Measurements from ENCODE around the gene GRM7.

DNA sequence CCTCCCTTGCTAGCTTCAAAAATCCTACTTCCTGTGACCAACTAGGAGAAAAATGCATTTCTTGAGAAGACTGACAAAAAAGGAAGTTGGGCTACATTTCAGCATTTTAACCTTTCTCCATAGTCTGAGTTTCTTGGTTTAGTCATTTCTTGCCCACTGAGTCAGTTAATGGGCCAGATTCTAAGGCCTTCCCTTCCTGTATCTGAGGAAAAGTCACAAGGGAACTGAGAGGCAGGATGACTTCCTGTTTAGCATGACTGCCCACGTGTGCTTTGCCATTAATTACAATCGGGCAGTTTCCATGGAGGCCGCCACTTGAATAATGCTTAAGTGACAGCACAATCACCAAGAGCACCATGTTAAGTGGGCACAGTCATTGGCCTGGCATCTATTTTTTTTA is 846.3 kb downstream of the GRM7 start:
- no peak for TF ChIP-seq ELF1 (tag; IDR thresholded peaks at IDR 0.05)
- TF ChIP-seq SPI1 (IDR thresholded peaks at IDR 0.05; ENCODE audit: borderline replicate concordance, low read depth, low read length): no peak
- TF ChIP-seq ZNF143 (CRISPR knock-in tag; IDR thresholded peaks at IDR 0.05): no peak
- TF ChIP-seq, protein P1, sequence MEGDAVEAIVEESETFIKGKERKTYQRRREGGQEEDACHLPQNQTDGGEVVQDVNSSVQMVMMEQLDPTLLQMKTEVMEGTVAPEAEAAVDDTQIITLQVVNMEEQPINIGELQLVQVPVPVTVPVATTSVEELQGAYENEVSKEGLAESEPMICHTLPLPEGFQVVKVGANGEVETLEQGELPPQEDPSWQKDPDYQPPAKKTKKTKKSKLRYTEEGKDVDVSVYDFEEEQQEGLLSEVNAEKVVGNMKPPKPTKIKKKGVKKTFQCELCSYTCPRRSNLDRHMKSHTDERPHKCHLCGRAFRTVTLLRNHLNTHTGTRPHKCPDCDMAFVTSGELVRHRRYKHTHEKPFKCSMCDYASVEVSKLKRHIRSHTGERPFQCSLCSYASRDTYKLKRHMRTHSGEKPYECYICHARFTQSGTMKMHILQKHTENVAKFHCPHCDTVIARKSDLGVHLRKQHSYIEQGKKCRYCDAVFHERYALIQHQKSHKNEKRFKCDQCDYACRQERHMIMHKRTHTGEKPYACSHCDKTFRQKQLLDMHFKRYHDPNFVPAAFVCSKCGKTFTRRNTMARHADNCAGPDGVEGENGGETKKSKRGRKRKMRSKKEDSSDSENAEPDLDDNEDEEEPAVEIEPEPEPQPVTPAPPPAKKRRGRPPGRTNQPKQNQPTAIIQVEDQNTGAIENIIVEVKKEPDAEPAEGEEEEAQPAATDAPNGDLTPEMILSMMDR (IDR thresholded peaks at IDR 0.05 in 2 of 3, conservative IDR thresholded peaks at IDR 0.05 in 1 of 3; ENCODE audit: insufficient read depth in 2 of 3, low read depth in 1 of 3, low read length in 3 of 3): no peak
- TF ChIP-seq, protein P2, sequence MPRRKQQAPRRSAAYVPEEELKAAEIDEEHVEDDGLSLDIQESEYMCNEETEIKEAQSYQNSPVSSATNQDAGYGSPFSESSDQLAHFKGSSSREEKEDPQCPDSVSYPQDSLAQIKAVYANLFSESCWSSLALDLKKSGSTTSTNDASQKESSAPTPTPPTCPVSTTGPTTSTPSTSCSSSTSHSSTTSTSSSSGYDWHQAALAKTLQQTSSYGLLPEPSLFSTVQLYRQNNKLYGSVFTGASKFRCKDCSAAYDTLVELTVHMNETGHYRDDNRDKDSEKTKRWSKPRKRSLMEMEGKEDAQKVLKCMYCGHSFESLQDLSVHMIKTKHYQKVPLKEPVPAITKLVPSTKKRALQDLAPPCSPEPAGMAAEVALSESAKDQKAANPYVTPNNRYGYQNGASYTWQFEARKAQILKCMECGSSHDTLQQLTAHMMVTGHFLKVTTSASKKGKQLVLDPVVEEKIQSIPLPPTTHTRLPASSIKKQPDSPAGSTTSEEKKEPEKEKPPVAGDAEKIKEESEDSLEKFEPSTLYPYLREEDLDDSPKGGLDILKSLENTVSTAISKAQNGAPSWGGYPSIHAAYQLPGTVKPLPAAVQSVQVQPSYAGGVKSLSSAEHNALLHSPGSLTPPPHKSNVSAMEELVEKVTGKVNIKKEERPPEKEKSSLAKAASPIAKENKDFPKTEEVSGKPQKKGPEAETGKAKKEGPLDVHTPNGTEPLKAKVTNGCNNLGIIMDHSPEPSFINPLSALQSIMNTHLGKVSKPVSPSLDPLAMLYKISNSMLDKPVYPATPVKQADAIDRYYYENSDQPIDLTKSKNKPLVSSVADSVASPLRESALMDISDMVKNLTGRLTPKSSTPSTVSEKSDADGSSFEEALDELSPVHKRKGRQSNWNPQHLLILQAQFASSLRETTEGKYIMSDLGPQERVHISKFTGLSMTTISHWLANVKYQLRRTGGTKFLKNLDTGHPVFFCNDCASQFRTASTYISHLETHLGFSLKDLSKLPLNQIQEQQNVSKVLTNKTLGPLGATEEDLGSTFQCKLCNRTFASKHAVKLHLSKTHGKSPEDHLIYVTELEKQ (CRISPR knock-in tag; IDR thresholded peaks at IDR 0.05): no peak
- TF ChIP-seq NFE2 (IDR thresholded peaks at IDR 0.05; ENCODE audit: low read depth): no peak
- TF ChIP-seq, protein P3, sequence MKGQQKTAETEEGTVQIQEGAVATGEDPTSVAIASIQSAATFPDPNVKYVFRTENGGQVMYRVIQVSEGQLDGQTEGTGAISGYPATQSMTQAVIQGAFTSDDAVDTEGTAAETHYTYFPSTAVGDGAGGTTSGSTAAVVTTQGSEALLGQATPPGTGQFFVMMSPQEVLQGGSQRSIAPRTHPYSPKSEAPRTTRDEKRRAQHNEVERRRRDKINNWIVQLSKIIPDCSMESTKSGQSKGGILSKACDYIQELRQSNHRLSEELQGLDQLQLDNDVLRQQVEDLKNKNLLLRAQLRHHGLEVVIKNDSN (CRISPR knock-in tag; IDR thresholded peaks at IDR 0.05): no peak

All from K562 (cell line).